Spleen (tissue), 7 donors: ENCODE results near the gene KIAA2012.

Experiments
- CTCF ChIP-seq, 11 experiments: fragments of 200-600 bp in 7 of 11; fragments of 450-650 bp in 4 of 11; sonication (generic) in 4 of 11; IDR thresholded peaks in 8 of 11; conservative IDR thresholded peaks in 3 of 11; 1 replicate in 7 of 11; 2 replicates in 4 of 11; pipeline versions ENCODE4 v1.4.0 to v1.8.0; 2016 to 2021; ENCODE audit warnings: antibody characterized with exemption in 11 of 11, inconsistent platforms in 4 of 11, mild to moderate bottlenecking in 1 of 11
- POLR2A ChIP-seq, 3 donors: fragments of 450-650 bp; IDR thresholded peaks; one replicate each; pipeline ENCODE4 v1.5.1; 2017; ENCODE audit warnings: antibody characterized with exemption in 3 of 3, mild to moderate bottlenecking in 1 of 3
- POLR2AphosphoS5 ChIP-seq, 3 donors: sonication (generic); formaldehyde crosslinking; IDR thresholded peaks; one replicate each; pipeline ENCODE4 v1.5.1; 2017; ENCODE audit warnings: antibody characterized with exemption in 3 of 3
- donor health status: DM: no; HTN: no; CAD: no; lungs with moderate emphysema.
- donor health status: DM: no; HTN: no; CAD: no.
- donor health status: DM: no; HTN: no; CAD: no.

GRCh38 chr2:202158796-202159195 is 85.7 kb downstream of the KIAA2012 start:
- no peak for TF ChIP-seq CTCF (IDR thresholded peaks at IDR 0.05 in 8 of 11, conservative IDR thresholded peaks at IDR 0.05 in 3 of 11)
- TF ChIP-seq POLR2A (IDR thresholded peaks at IDR 0.05), result no peak
- no peak for TF ChIP-seq POLR2AphosphoS5 (IDR thresholded peaks at IDR 0.05)
